Suprapubic skin (tissue), 4 donors: Measurements from ENCODE around the gene AAR2.

Experiments used
- CTCF ChIP-seq, 2 donors: fragments of 200-600 bp in 1 of 2; fragments of 450-650 bp in 1 of 2; sonication (generic) in 1 of 2; IDR thresholded peaks; one replicate each; pipeline ENCODE4 v1.5.1; 2016 to 2019; ENCODE audit warnings: antibody characterized with exemption in 2 of 2, mild to moderate bottlenecking in 1 of 2, moderate library complexity in 1 of 2
- EP300 ChIP-seq: sonication (generic); formaldehyde crosslinking; IDR thresholded peaks from one replicate; pipeline ENCODE4 v1.6.1; 2017; ENCODE audit warnings: antibody characterized with exemption
- POLR2A ChIP-seq, 2 donors: fragments of 450-650 bp; IDR thresholded peaks; one replicate each; pipeline ENCODE4 v1.6.1; 2017; ENCODE audit warnings: antibody characterized with exemption in 2 of 2, mild to moderate bottlenecking in 2 of 2, moderate library complexity in 2 of 2
- POLR2AphosphoS5 ChIP-seq, 3 donors: sonication (generic); formaldehyde crosslinking; IDR thresholded peaks; one replicate each; pipeline ENCODE4 v1.6.1; 2017; ENCODE audit warnings: antibody characterized with exemption in 3 of 3

- no peak for TF ChIP-seq CTCF (IDR thresholded peaks at IDR 0.05)
- TF ChIP-seq POLR2AphosphoS5 (IDR thresholded peaks at IDR 0.05), result no peak
- TF ChIP-seq EP300, result no peak
- TF ChIP-seq POLR2A (IDR thresholded peaks at IDR 0.05), result no peak
Measured at GRCh38 chr20:36252511-36252910, 16.2 kb downstream of the AAR2 start.
